CD4-positive, alpha-beta memory T cell (primary cell): ENCODE measurements around the gene NSD1. TPM values are rescaled to one million over a fixed set of nuclear protein-coding genes. Genes with fewer than 3 reads are reported as not detected.

Experiments used
- CTCF ChIA-PET: fragments of 350-600 bp; sonication (Branson Sonifier 250); formaldehyde crosslinking; loops from one replicate; lab custom pipeline; 2021; ENCODE audit warnings: inconsistent platforms; ENCODE audit not compliant: partially characterized antibody; lab: Charles Lee
- POLR2A ChIA-PET: fragments of 350-600 bp; sonication (Branson Sonifier 250); formaldehyde crosslinking; loops from one replicate; lab custom pipeline; 2021; ENCODE audit not compliant: partially characterized antibody; lab: Charles Lee
- DNase-seq, 5 donors: peaks; one replicate each; pipeline versions ENCODE4 v3.0.0 to v3.0.0-alpha.2; 2020 to 2022; ENCODE audit warnings: mixed read lengths in 1 of 5
- H3K27ac ChIP-seq: one replicate; pipeline ENCODE4 v1.7.0; 2013; ENCODE audit warnings: low read depth, low read length
- H3K27me3 ChIP-seq: 2 replicates; pipeline ENCODE4 v1.7.0; 2013; ENCODE audit warnings: mild to moderate bottlenecking, low read length, moderate library complexity; ENCODE audit not compliant: insufficient read depth
- H3K36me3 ChIP-seq: 2 replicates; pipeline ENCODE4 v1.7.0; 2013; ENCODE audit warnings: mild to moderate bottlenecking, low read length, moderate library complexity; ENCODE audit not compliant: insufficient read depth
- H3K4me1 ChIP-seq: 2 replicates; pipeline ENCODE4 v1.7.0; 2013; ENCODE audit warnings: mild to moderate bottlenecking, low read length, moderate library complexity; ENCODE audit not compliant: insufficient read depth
- H3K4me3 ChIP-seq, 2 donors: one replicate each; pipeline ENCODE4 v1.7.0; 2013; ENCODE audit warnings: low read length in 2 of 2, mild to moderate bottlenecking in 1 of 2
- H3K9me3 ChIP-seq, 2 donors: one replicate each; pipeline ENCODE4 v1.7.0; 2013; ENCODE audit warnings: low read length in 2 of 2, control low read depth in 1 of 2; ENCODE audit not compliant: control insufficient read depth in 1 of 2
- H3K27ac Mint-ChIP-seq, 7 donors: one replicate each; pipeline ENCODE4 v1.8.0; 2020 to 2021; ENCODE audit warnings: mixed read lengths in 7 of 7, mild to moderate bottlenecking in 6 of 7, inconsistent platforms in 3 of 7, moderate library complexity in 3 of 7
- H3K27me3 Mint-ChIP-seq, 2 donors: one replicate each; pipeline ENCODE4 v1.8.0; 2020 to 2021; ENCODE audit warnings: mixed read lengths in 2 of 2
- H3K36me3 Mint-ChIP-seq, 2 donors: one replicate each; pipeline ENCODE4 v1.8.0; 2020 to 2021; ENCODE audit warnings: mixed read lengths in 2 of 2, inconsistent platforms in 1 of 2, mild to moderate bottlenecking in 1 of 2
- H3K4me1 Mint-ChIP-seq, 4 donors: one replicate each; pipeline ENCODE4 v1.8.0; 2020 to 2021; ENCODE audit warnings: mixed read lengths in 4 of 4, mild to moderate bottlenecking in 1 of 4
- H3K4me3 Mint-ChIP-seq, 8 donors: one replicate each; pipeline ENCODE4 v1.8.0; 2020 to 2021; ENCODE audit warnings: mixed read lengths in 8 of 8, mild to moderate bottlenecking in 7 of 8, moderate library complexity in 6 of 8, inconsistent platforms in 3 of 8
- H3K9me3 Mint-ChIP-seq, 8 donors: one replicate each; pipeline ENCODE4 v1.8.0; 2020 to 2021; ENCODE audit warnings: mixed read lengths in 8 of 8, mild to moderate bottlenecking in 5 of 8, inconsistent platforms in 3 of 8, moderate library complexity in 1 of 8
- intact Hi-C: fragments of 100-400 bp; cut with micrococcal nuclease; formaldehyde crosslinking; loops from one replicate; pipeline ENCODE4 v1.15.1; 2023
- polyA plus RNA-seq, 2 donors: library from polyadenylated mRNA; unstranded; fragments of 300-500 nt; fragmentation: Illumina TruSeq; gene quantifications; one replicate each; pipeline ENCODE4 v1.2.3, GENCODE V29; 2021
- total RNA-seq, 2 experiments: library from RNA; stranded (reverse); gene quantifications; one replicate each; pipeline ENCODE4 v1.2.3, GENCODE V29; 2021

Gene NSD1
- total and polyA plus RNA-seq, 4 experiments from 2014 or later, result 14.3 to 122 (median 90.0) TPM

GRCh38 chr5:177264178-177264577 is 130.6 kb downstream of the NSD1 start:
- Histone ChIP-seq H3K4me3 (no peak overlapping the region), H3K9me3 (no peaks in the 10 kb centered on the region), H3K4me1 (no peaks in the 10 kb centered on the region), H3K36me3 (peaks cover 48% of the 10 kb centered on the region), H3K27ac (no peak overlapping the region), H3K27me3 (no peaks in the 10 kb centered on the region)
- H3K27me3 Mint-ChIP-seq, result no peaks in the 10 kb centered on the region
- H3K4me1 Mint-ChIP-seq, result peaks cover 0 to 4% (median 2%) of the 10 kb centered on the region in 4 donors
- H3K27ac Mint-ChIP-seq, result no peak overlapping the region
- intact Hi-C loops, result no loop called here
- no peak overlapping the region for H3K4me3 Mint-ChIP-seq
- no peak for DNase-seq
- POLR2A ChIA-PET, result no interaction called here
- peaks cover 51 to 79% of the 10 kb centered on the region in 2 donors for H3K36me3 Mint-ChIP-seq
- H3K9me3 Mint-ChIP-seq, result no peaks in the 10 kb centered on the region
- CTCF ChIA-PET, result interaction anchor here (1.0 to 2.9 kb wide), 2 partner anchors 21 to 151 kb away, joined by 3 to 14 read pairs; no protein-coding TSS in a partner anchor

- H3K9me3 Mint-ChIP-seq, result no peaks in the 10 kb centered on the region
- H3K4me1 Mint-ChIP-seq, result peaks cover 0 to 4% (median 2%) of the 10 kb centered on the region in 4 donors
- H3K9me3 ChIP-seq, result no peaks in the 10 kb centered on the region
- ChIA-PET POLR2A (interaction anchor here (0.6 kb wide), 1 partner anchor 232 kb away, joined by 3 read pairs; the partner anchor contains the start of gene PDLIM7), CTCF (interaction anchor here (2.9 kb wide), 1 partner anchor 152 kb away, joined by 14 read pairs; no protein-coding TSS in a partner anchor)
- H3K4me3 ChIP-seq, result no peak overlapping the region
- no peaks in the 10 kb centered on the region for H3K27me3 Mint-ChIP-seq
- no peak overlapping the region for H3K4me3 Mint-ChIP-seq
- no peak for DNase-seq
- H3K27ac ChIP-seq, result no peak overlapping the region
- peaks cover 53% of the 10 kb centered on the region for H3K36me3 ChIP-seq
- H3K4me1 ChIP-seq, result no peaks in the 10 kb centered on the region
- intact Hi-C loops, result no loop called here
- no peak overlapping the region for H3K27ac Mint-ChIP-seq
- H3K36me3 Mint-ChIP-seq, result peaks cover 54 to 81% of the 10 kb centered on the region in 2 donors
- H3K27me3 ChIP-seq, result no peaks in the 10 kb centered on the region
Measured at GRCh38 chr5:177265395-177265794, 131.8 kb downstream of the NSD1 start.

- Histone ChIP-seq H3K36me3 (peaks cover 70% of the 10 kb centered on the region), H3K4me3 (no peak overlapping the region), H3K9me3 (no peaks in the 10 kb centered on the region), H3K27me3 (no peaks in the 10 kb centered on the region), H3K4me1 (no peaks in the 10 kb centered on the region), H3K27ac (no peak overlapping the region)
- intact Hi-C loops, result no loop called here
- no peak for DNase-seq
- Mint-ChIP-seq H3K4me3 (no peak overlapping the region), H3K27ac (peak overlapping the region in 1 of 7 donors; percentile 20), H3K4me1 (peaks cover 0 to 4% (median 2%) of the 10 kb centered on the region in 4 donors), H3K27me3 (no peaks in the 10 kb centered on the region), H3K36me3 (peaks cover 67 to 77% of the 10 kb centered on the region in 2 donors), H3K9me3 (no peaks in the 10 kb centered on the region)
- POLR2A ChIA-PET, result no interaction called here
- CTCF ChIA-PET, result interaction anchor here (2.8 kb wide), 1 partner anchor 156 kb away, joined by 12 read pairs; no protein-coding TSS in a partner anchor
Measured at GRCh38 chr5:177269232-177269895, 135.8 kb downstream of the NSD1 start.

- intact Hi-C loops, result no loop called here
- H3K27me3 ChIP-seq, result no peaks in the 10 kb centered on the region
- Mint-ChIP-seq H3K4me3 (no peak overlapping the region), H3K9me3 (no peaks in the 10 kb centered on the region), H3K36me3 (peaks cover 69 to 76% of the 10 kb centered on the region in 2 donors), H3K27me3 (no peaks in the 10 kb centered on the region), H3K27ac (peak overlapping the region in 1 of 7 donors; percentile 32), H3K4me1 (peaks cover 0 to 4% (median 2%) of the 10 kb centered on the region in 4 donors)
- no peaks in the 10 kb centered on the region for H3K9me3 ChIP-seq
- H3K27ac ChIP-seq, result no peak overlapping the region
- no peak overlapping the region for H3K4me3 ChIP-seq
- no peaks in the 10 kb centered on the region for H3K4me1 ChIP-seq
- H3K36me3 ChIP-seq, result peaks cover 73% of the 10 kb centered on the region
- ChIA-PET CTCF (interaction anchor here (1.3 to 2.8 kb wide), 2 partner anchors 39 to 156 kb away, joined by 6 to 12 read pairs; no protein-coding TSS in a partner anchor), POLR2A (no interaction called here)
- DNase-seq, result no peak
Measured at GRCh38 chr5:177269976-177270375, 136.4 kb downstream of the NSD1 start.

- Mint-ChIP-seq H3K27me3 (no peaks in the 10 kb centered on the region), H3K4me1 (peaks cover 0 to 4% (median 2%) of the 10 kb centered on the region in 4 donors), H3K9me3 (no peaks in the 10 kb centered on the region), H3K4me3 (no peak overlapping the region), H3K36me3 (peaks cover 70 to 73% of the 10 kb centered on the region in 2 donors), H3K27ac (peak overlapping the region in 4 of 7 donors; percentile 44 to 73 (median 59))
- peaks cover 70% of the 10 kb centered on the region for H3K36me3 ChIP-seq
- H3K9me3 ChIP-seq, result no peaks in the 10 kb centered on the region
- ChIA-PET CTCF (interaction anchor here (1.3 to 2.8 kb wide), 2 partner anchors 39 to 157 kb away, joined by 6 to 12 read pairs; no protein-coding TSS in a partner anchor), POLR2A (no interaction called here)
- H3K4me1 ChIP-seq, result no peaks in the 10 kb centered on the region
- no peak overlapping the region for H3K27ac ChIP-seq
- H3K4me3 ChIP-seq, result no peak overlapping the region
- H3K27me3 ChIP-seq, result no peaks in the 10 kb centered on the region
- intact Hi-C loops, result no loop called here
- no peak for DNase-seq
Measured at GRCh38 chr5:177270653-177271052, 137.1 kb downstream of the NSD1 start.

- Histone ChIP-seq H3K27me3 (no peaks in the 10 kb centered on the region), H3K4me3 (no peak overlapping the region), H3K36me3 (peaks cover 69% of the 10 kb centered on the region), H3K27ac (no peak overlapping the region), H3K4me1 (no peaks in the 10 kb centered on the region), H3K9me3 (no peaks in the 10 kb centered on the region)
- H3K36me3 Mint-ChIP-seq, result peaks cover 65 to 71% of the 10 kb centered on the region in 2 donors
- ChIA-PET POLR2A (no interaction called here), CTCF (interaction anchor here (1.3 to 2.8 kb wide), 2 partner anchors 38 to 158 kb away, joined by 6 to 12 read pairs; no protein-coding TSS in a partner anchor)
- DNase-seq, result no peak
- H3K9me3 Mint-ChIP-seq, result no peaks in the 10 kb centered on the region
- intact Hi-C loops, result no loop called here
- H3K4me3 Mint-ChIP-seq, result no peak overlapping the region
- H3K4me1 Mint-ChIP-seq, result peaks cover 0 to 4% (median 2%) of the 10 kb centered on the region in 4 donors
- no peaks in the 10 kb centered on the region for H3K27me3 Mint-ChIP-seq
- peak overlapping the region in 1 of 7 donors; percentile 47 for H3K27ac Mint-ChIP-seq
Measured at GRCh38 chr5:177271113-177271512, 137.5 kb downstream of the NSD1 start.

GRCh38 chr5:177275883-177276282 is 142.3 kb downstream of the NSD1 start:
- H3K9me3 Mint-ChIP-seq, result no peaks in the 10 kb centered on the region
- peaks cover 0 to 6% (median 3%) of the 10 kb centered on the region in 4 donors for H3K4me1 Mint-ChIP-seq
- ChIA-PET POLR2A (no interaction called here), CTCF (interaction anchor here (2.2 kb wide), 1 partner anchor 162 kb away, joined by 7 read pairs; no protein-coding TSS in a partner anchor)
- H3K27me3 Mint-ChIP-seq, result no peaks in the 10 kb centered on the region
- H3K4me1 ChIP-seq, result no peaks in the 10 kb centered on the region
- no peak overlapping the region for H3K27ac ChIP-seq
- no peaks in the 10 kb centered on the region for H3K27me3 ChIP-seq
- DNase-seq, result no peak
- intact Hi-C loops, result no loop called here
- no peak overlapping the region for H3K4me3 Mint-ChIP-seq
- H3K9me3 ChIP-seq, result no peaks in the 10 kb centered on the region
- no peak overlapping the region for H3K27ac Mint-ChIP-seq
- H3K4me3 ChIP-seq, result no peak overlapping the region
- H3K36me3 ChIP-seq, result peaks cover 52% of the 10 kb centered on the region
- H3K36me3 Mint-ChIP-seq, result peaks cover 46 to 64% of the 10 kb centered on the region in 2 donors
